ENCODE results near the gene MOCOS.

DNA sequence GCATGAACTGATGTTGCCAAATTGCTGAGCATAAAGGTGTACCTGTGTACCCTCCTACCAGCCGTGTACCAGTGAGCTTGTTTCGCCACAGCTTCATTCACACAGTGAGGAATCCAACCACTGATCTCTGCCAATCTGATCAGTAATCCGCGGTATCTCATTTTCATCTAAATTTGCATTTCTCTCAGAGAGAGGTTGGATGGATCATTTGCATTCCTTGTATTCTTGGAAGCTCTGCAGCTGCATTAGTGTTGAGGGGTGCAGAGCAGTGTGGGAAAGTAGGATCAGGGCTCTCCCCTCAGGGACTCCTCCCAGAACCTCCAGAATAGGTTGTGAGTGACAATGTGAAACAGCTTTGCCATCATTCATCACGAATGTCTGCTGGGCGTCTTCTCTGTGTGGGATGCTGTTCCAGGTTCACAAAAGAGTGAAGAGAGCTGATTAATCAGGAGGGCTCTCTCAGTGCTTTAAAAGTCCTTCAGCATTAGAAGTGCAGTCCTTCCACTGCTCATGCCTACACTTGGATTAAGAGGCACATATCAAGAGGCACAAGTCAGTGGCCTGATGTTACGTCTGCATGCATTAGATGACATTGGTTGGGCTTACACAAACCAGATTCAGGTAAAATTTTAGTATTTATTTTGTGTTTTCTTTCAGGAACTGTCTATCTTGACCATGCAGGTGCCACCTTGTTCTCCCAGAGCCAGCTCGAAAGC, 7.5 kb downstream of the MOCOS start:
- TF ChIP-seq, protein P1, sequence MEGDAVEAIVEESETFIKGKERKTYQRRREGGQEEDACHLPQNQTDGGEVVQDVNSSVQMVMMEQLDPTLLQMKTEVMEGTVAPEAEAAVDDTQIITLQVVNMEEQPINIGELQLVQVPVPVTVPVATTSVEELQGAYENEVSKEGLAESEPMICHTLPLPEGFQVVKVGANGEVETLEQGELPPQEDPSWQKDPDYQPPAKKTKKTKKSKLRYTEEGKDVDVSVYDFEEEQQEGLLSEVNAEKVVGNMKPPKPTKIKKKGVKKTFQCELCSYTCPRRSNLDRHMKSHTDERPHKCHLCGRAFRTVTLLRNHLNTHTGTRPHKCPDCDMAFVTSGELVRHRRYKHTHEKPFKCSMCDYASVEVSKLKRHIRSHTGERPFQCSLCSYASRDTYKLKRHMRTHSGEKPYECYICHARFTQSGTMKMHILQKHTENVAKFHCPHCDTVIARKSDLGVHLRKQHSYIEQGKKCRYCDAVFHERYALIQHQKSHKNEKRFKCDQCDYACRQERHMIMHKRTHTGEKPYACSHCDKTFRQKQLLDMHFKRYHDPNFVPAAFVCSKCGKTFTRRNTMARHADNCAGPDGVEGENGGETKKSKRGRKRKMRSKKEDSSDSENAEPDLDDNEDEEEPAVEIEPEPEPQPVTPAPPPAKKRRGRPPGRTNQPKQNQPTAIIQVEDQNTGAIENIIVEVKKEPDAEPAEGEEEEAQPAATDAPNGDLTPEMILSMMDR (IDR thresholded peaks at IDR 0.05; ENCODE audit: insufficient read depth, low read depth, low read length): no peak
- TF ChIP-seq EZH2 (IDR thresholded peaks at IDR 0.05; ENCODE audit: insufficient read depth, low read length): no peak
